Heart left ventricle (tissue), 16 donors: ENCODE data around the gene TMEM185A. TPM values are rescaled to one million over a fixed set of nuclear protein-coding genes. Genes with fewer than 3 reads are reported as not detected.
A peak's percentile ranks its signal among the peaks of the same experiment; 100 is the strongest.
"Not testable (repeated sequence)": the region's sequence is repeated elsewhere in the genome, so short reads cannot be mapped to it uniquely, and the experiment has no call there.

Experiments
- ATAC-seq, 4 donors: fragments of 200-7000 bp; cut with Tn5 transposase; one replicate each; pipeline ENCODE4 v1.9.1; 2020 to 2022; ENCODE audit warnings: moderate library complexity in 4 of 4, mild to moderate bottlenecking in 3 of 4, moderate number of reproducible peaks in 1 of 4
- DNase-seq, 5 donors: peaks; one replicate each; pipeline ENCODE4 v3.0.0-alpha.2; 2020
- H3K27ac ChIP-seq, 12 donors: fragments of 200-600 bp; sonication (generic) in 4 of 12; one replicate each; pipeline versions ENCODE4 v1.5.0 to v1.8.0; 2016 to 2022; ENCODE audit warnings: mild to moderate bottlenecking in 2 of 12
- H3K27me3 ChIP-seq, 9 donors: fragments of 200-600 bp; sonication (generic) in 2 of 9; one replicate each; pipeline versions ENCODE4 v1.5.1 to v1.8.0; 2016 to 2022; ENCODE audit warnings: mild to moderate bottlenecking in 3 of 9
- H3K36me3 ChIP-seq, 9 donors: fragments of 200-600 bp; sonication (generic) in 2 of 9; one replicate each; pipeline versions ENCODE4 v1.5.0 to v1.8.0; 2018 to 2022; ENCODE audit warnings: mild to moderate bottlenecking in 2 of 9
- H3K4me1 ChIP-seq, 12 donors: fragments of 200-600 bp; sonication (generic) in 4 of 12; one replicate each; pipeline versions ENCODE4 v1.5.0 to v1.8.0; 2016 to 2022; ENCODE audit warnings: mild to moderate bottlenecking in 3 of 12
- H3K4me3 ChIP-seq, 12 donors: fragments of 200-600 bp; sonication (generic) in 4 of 12; one replicate each; pipeline versions ENCODE4 v1.5.0 to v1.8.0; 2017 to 2022; ENCODE audit warnings: mild to moderate bottlenecking in 9 of 12, moderate library complexity in 4 of 12
- H3K9me3 ChIP-seq, 12 donors: fragments of 200-600 bp; sonication (generic) in 4 of 12; one replicate each; pipeline versions ENCODE4 v1.5.0 to v1.8.0; 2016 to 2022; ENCODE audit warnings: mild to moderate bottlenecking in 1 of 12
- POLR2A ChIP-seq, 2 donors: fragments of 450-650 bp; IDR thresholded peaks; one replicate each; pipeline ENCODE4 v1.6.1; 2017; ENCODE audit warnings: antibody characterized with exemption in 2 of 2, mild to moderate bottlenecking in 2 of 2, moderate library complexity in 2 of 2
- WGBS, 4 donors: extraction: QIAGEN DNeasy Blood & Tissue Kit in 2 of 4; methylation state at CpG; one replicate each; pipeline versions ENCODE4 v1.1.5 to v1.1.7; 2013 to 2018; 5-methylcytosine and 5-hydroxymethylcytosine counted together
- intact Hi-C, 10 donors: fragments of 100-400 bp; cut with DNase I; formaldehyde crosslinking; loops; one replicate each; pipeline versions ENCODE4 v1.11.1 to v1.14.2; 2022
- polyA plus RNA-seq, 2 donors: library from polyadenylated mRNA; stranded (reverse); fragments of 200-250 nt; gene quantifications; one replicate each; pipeline ENCODE4 v1.2.3, GENCODE V29; 2013
- total RNA-seq, 9 donors: library from RNA; depleted of rRNA in 2 of 9; stranded (reverse); fragments of >200 nt in 2 of 9; fragmentation: NEBNext Ultra II Directional in 3 of 9; extraction: Animal tissue kit (Norgen Biotek cat#: 25700) in 3 of 9; gene quantifications; one replicate each; pipeline versions ENCODE4 v1.1.0 to v1.2.4, GENCODE V29; 2016 to 2023
- TF ChIP-seq, protein P1 (sequence below), 12 donors: fragments of 200-600 bp; sonication (generic) in 4 of 12; IDR thresholded peaks; one replicate each; pipeline versions ENCODE4 v1.5.0 to v1.8.0; 2018 to 2022; ENCODE audit warnings: antibody characterized with exemption in 12 of 12, mild to moderate bottlenecking in 5 of 12
- donor health status: ischemic (EF 13 %, LVEDD 7.1; RV severe dilation, severe dysfunction).
- donor health status: healthy with polysubstance abuse.
- donor health status: DM: no; HTN: yes; CAD: no.
- donor health status: DM: no; HTN: no; CAD: no.
- donor health status: ischemic (EF 25% LVEDD 6.9; RV normal size, moderate dysfunction).
- donor health status: ischemic (EF 25% LVEDD 5.7; RV mildly dilated, moderate dysfunction).
- donor health status: healthy.
- donor health status: DM: yes; HTN: yes; CAD: no.
- donor health status: ischemic (EF 35%, LVEDD 5.7; RV mildly dilated, moderate dysfunction).
- donor health status: nonischemic (EF 11% LVEDD 7.7; RV severe dilation, severe dysfunction).
- donor health status: DM: yes; HTN: yes; CAD: no.
- donor health status: PGD.
- donor health status: ischemic (EF 29% LVEDD 5.4; RV normal size, mild dysfunction).
- donor health status: nonischemic (EF 23%, LVEDD 6.1; RV moderate dilation, normal function).

The TMEM185A gene
- total and polyA plus RNA-seq, 11 donors = 17.6 to 39.2 (median 32.9) TPM

DNA sequence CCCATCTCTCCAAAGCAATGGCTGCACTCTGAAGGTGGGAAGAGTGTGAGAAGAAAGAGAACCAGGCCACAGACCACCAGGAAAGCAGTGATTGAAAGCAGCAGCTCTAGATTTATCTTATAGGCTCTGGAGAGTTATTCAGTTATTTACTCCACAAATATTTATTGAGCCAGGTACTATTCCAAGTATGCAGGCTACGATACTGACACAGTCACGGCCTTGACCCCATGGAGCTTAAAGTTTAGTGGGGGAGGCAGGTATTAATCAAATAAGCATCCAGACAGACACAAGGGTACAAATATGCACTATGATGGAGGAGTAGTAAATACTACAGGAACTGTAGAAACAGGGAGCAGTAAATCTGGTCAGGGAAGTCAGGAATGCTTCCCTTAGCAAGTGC is 2.8 kb downstream of the TMEM185A start:
- intact Hi-C loops = no loop called here
- H3K36me3 ChIP-seq = no peaks in the 10 kb centered on the region
- TF ChIP-seq, protein P1, sequence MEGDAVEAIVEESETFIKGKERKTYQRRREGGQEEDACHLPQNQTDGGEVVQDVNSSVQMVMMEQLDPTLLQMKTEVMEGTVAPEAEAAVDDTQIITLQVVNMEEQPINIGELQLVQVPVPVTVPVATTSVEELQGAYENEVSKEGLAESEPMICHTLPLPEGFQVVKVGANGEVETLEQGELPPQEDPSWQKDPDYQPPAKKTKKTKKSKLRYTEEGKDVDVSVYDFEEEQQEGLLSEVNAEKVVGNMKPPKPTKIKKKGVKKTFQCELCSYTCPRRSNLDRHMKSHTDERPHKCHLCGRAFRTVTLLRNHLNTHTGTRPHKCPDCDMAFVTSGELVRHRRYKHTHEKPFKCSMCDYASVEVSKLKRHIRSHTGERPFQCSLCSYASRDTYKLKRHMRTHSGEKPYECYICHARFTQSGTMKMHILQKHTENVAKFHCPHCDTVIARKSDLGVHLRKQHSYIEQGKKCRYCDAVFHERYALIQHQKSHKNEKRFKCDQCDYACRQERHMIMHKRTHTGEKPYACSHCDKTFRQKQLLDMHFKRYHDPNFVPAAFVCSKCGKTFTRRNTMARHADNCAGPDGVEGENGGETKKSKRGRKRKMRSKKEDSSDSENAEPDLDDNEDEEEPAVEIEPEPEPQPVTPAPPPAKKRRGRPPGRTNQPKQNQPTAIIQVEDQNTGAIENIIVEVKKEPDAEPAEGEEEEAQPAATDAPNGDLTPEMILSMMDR (IDR thresholded peaks at IDR 0.05) = no peak
- TF ChIP-seq POLR2A (IDR thresholded peaks at IDR 0.05) = no peak
- H3K4me1 ChIP-seq = peaks cover 0 to 45% (median 13%) of the 10 kb centered on the region in 12 donors
- no peak overlapping the region for H3K4me3 ChIP-seq
- no peak for ATAC-seq
- H3K27ac ChIP-seq = no peak overlapping the region
- 76 to 98% (median 89%) methylated on average over 2 of the region's 2 CpGs for WGBS, 4 donors
- no peaks in the 10 kb centered on the region for H3K27me3 ChIP-seq
- H3K9me3 ChIP-seq = no peaks in the 10 kb centered on the region
- DNase-seq = no peak

DNA sequence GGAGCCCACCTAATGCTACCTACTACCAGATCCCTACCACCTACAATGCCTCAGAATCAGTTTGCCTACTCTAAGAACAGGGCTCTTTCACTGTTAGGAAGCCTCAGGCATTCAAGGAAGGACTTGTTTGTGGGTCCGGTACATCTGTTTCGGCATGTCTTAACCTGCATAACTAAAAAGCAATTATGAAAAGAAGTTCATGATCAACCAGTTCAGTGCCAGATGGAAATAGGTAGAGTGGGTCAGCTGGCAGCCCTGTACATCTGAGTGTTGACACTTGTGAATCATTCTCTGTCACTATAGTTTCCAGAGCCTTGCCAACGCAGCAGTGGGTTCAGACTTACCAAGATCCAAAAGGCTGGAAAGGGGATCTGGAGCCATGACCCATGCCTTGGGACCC is 3.3 kb downstream of the TMEM185A start:
- DNase-seq (no peak), ATAC-seq (no peak)
- Histone ChIP-seq H3K4me1 (peaks cover 0 to 46% (median 13%) of the 10 kb centered on the region in 12 donors), H3K27me3 (no peaks in the 10 kb centered on the region), H3K36me3 (no peaks in the 10 kb centered on the region), H3K27ac (no peak overlapping the region), H3K4me3 (no peak overlapping the region), H3K9me3 (no peaks in the 10 kb centered on the region)
- intact Hi-C loops = no loop called here
- TF ChIP-seq, protein P1 (IDR thresholded peaks at IDR 0.05) = no peak
- no peak for TF ChIP-seq POLR2A (IDR thresholded peaks at IDR 0.05)
- WGBS, 4 donors = 89 to 94% (median 90%) methylated on average over 3 of the region's 3 CpGs

DNA sequence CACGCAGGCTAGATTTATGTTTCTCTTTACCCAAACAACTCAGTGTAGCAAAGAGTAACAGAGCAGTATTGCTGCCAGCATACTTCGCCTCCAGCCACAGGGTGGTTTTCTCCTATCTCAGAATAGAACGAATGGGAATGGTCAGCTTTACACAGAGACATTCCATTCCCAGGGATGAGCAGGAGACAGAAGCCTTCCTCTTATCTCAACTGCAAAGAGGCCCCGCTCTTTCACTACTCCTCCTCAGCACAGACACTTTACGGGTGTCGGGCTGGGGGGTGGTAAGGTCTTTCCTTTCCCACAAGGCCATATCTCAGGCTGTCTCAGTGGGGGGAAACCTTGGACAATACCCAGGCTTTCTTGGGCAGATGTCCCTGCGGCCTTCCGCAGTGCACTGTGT is 4.8 kb downstream of the TMEM185A start:
- H3K4me3 ChIP-seq, H3K36me3 ChIP-seq, ATAC-seq, H3K9me3 ChIP-seq, intact Hi-C loops, H3K27me3 ChIP-seq, DNase-seq: not testable (repeated sequence)
- H3K27ac ChIP-seq = peak overlapping the region in 5 of 12 donors; percentile 29 to 43 (median 31)
- 37 to 60% (median 49%) methylated on average over 8 of the region's 8 CpGs for WGBS, 4 donors
- H3K4me1 ChIP-seq = peaks cover 0 to 46% (median 13%) of the 10 kb centered on the region in 12 donors

DNA sequence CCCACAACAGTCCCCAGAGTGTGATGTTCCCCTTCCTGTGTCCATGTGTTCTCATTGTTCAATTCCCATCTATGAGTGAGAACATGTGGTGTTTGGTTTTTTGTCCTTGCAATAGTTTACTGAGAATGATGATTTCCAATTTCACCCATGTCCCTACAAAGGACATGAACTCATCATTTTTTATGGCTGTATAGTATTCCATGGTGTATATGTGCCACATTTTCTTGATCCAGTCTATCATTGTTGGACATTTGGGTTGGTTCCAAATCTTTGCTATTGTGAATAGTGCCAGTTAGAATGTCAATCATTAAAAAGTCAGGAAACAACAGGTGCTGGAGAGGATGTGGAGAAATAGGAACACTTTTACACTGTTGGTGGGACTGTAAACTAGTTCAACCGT is 11.9 kb downstream of the TMEM185A start:
- ATAC-seq, H3K4me3 ChIP-seq, H3K27me3 ChIP-seq, H3K36me3 ChIP-seq, intact Hi-C loops, DNase-seq, H3K27ac ChIP-seq, H3K9me3 ChIP-seq: not testable (repeated sequence)
- H3K4me1 ChIP-seq = peaks cover 0 to 23% (median 0%) of the 10 kb centered on the region in 12 donors
- WGBS, 4 donors = 33 to 63% methylated on average over 1 of the region's 1 CpG; no CpG with 5 or more reads in 2 of the 4 donors

DNA sequence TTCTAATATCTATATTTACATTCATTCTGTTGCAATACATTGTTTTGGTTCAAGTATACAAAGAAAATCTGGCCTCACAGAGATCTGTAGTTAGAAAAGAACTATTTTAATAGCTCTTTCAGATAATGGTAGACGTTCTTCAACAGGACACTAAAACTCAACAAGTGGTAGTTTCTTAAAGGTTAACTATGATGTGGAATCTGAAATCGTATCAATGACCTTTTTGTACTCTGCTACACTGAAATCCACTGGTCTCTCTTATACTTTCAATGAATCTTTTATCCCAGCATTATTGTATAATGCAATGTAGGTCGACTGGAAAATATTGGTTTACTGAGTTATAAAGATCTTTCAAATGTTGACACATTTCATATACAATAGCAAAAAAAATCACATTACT is 12.7 kb downstream of the TMEM185A start:
- ATAC-seq (no peak), DNase-seq (no peak)
- peaks cover 0 to 15% (median 0%) of the 10 kb centered on the region in 12 donors for H3K4me1 ChIP-seq
- no peak for TF ChIP-seq POLR2A (IDR thresholded peaks at IDR 0.05)
- TF ChIP-seq, protein P1 (IDR thresholded peaks at IDR 0.05) = no peak
- WGBS, 4 donors = 48 to 79% (median 67%) methylated on average over 3 of the region's 3 CpGs
- H3K4me3 ChIP-seq = no peak overlapping the region
- H3K9me3 ChIP-seq = no peaks in the 10 kb centered on the region
- intact Hi-C loops = no loop called here
- no peak overlapping the region for H3K27ac ChIP-seq
- no peaks in the 10 kb centered on the region for H3K27me3 ChIP-seq
- H3K36me3 ChIP-seq = no peaks in the 10 kb centered on the region
